GM19324 (cell line): ENCODE measurements around the gene TIMM21.

Source experiments
- ATAC-seq: cut with Tn5 transposase; IDR thresholded peaks from one replicate; pipeline ENCODE4 v1.9.1; 2021; ENCODE audit warnings: mild to moderate bottlenecking, moderate library complexity; ENCODE audit not compliant: unreplicated experiment, low FRiP score

The TIMM21 gene, protein sequence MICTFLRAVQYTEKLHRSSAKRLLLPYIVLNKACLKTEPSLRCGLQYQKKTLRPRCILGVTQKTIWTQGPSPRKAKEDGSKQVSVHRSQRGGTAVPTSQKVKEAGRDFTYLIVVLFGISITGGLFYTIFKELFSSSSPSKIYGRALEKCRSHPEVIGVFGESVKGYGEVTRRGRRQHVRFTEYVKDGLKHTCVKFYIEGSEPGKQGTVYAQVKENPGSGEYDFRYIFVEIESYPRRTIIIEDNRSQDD

GRCh38 chr18:74147779-74148542 lies at the start of gene TIMM21, which contains the start of gene FBXO15:
Gene TIMM21, plus strand, starts transcription at chr18:74148523. Its CDS starts 286 bp downstream, at chr18:74148809.
Gene FBXO15, minus strand, starts transcription at chr18:74147834. Its CDS starts 49 bp downstream, at chr18:74147785.
- peak; percentile 95 for ATAC-seq

- no peak for ATAC-seq
These were observed 39.9 kb upstream of the TIMM21 start for GRCh38 chr18:74108460-74108859.

DNA sequence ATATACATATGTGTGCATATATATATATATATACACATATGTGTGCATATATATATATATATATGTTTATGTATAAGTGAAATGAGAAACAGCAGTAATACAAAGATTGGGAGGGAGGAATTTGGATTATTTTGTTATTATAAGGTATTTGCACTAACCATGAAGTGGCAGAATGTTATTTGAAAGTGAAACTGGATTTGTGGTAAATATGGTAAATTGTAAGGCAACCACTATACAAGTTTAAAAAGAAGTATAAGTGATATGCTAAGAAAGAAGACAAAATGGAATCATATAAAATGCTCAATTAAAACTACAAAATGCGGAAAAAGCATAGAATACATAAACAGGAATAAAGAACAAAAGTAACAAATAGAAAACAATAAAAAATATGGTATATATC lies 38.2 kb upstream of the TIMM21 start:
- ATAC-seq: no peak

GRCh38 chr18:74110976-74111375 lies 37.3 kb upstream of the TIMM21 start:
- no peak for ATAC-seq

- ATAC-seq: no peak
These were observed 34.6 kb upstream of the TIMM21 start for GRCh38 chr18:74113711-74114110.

DNA sequence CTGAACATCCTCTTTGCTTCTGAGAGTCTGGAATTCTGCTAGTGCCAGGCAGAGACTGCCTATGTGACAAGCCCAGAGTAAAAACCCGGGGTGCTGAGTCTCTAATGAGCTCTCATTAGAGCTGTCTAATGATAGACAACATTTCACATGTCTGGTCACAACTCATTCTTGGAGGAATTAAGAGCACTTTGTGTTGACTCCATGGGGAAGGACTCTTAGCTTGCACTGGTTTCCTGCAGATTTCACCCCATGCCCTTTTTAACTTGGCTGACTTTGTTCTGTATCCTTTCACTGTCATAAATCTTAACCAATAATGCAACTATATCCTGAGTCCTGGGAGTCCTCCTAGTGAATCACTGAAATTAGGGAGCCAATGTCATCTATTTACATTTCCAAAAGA lies 34.2 kb upstream of the TIMM21 start:
- ATAC-seq: no peak

DNA sequence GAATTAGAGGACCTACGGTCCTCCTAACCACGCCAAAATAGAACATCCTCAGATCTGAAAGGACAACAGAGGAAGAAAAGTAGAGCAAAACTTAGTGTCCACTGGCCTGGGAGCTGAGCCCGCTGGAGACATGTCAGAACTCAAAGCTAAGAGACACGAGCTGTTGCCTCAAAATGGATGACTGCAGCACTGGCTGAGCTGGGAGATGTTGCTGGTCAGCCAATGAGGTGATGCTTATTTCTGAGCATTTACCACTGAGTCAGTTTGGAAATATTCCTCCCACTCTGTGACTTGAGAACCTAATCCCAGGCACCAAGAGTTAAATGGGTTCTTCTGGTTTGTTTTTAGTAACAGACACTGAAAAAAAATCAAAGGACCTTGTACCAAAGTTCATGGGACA lies 33.3 kb upstream of the TIMM21 start:
- ATAC-seq: no peak

DNA sequence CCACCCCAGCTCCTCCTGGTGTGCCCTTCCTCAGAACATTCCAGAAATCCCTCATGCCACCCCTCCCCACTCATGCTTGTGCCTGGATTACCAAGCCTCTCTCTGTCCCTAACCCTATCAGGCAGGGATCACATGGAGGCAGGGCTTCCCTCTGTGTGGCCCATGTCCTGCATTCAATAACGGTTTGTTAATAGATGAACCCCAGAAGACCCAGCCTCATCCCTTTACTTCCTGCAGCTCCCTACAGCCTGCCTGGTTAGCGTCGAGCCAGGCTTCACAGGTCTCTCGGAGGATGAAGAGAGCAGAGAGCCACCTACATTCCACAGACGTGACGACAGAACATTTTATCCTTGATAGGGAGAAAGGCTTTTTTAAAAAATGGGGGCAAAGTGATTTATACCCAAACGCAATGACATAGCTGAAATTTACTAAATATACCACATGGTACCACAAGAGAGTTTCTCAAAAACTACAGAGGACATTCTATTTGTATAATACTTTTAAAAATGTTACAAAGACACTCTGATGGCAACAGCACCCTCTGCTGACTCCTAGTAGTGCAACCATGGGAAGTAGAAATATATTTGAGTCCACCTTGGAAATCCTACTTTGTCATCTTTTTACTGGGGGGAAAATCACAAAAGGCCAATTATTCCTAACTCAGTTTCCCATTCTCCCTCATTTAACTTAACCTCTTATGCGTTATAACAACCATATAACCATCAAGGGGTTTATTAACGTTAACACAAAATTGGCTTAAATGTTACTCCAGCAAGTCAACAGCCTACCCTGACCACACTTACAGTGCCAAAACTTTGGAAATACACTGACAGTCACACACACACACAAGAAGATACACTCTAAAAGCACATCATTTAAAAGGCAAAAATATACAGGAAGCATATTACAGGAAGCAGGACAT lies 31.4 kb upstream of the TIMM21 start:
- ATAC-seq: no peak

DNA sequence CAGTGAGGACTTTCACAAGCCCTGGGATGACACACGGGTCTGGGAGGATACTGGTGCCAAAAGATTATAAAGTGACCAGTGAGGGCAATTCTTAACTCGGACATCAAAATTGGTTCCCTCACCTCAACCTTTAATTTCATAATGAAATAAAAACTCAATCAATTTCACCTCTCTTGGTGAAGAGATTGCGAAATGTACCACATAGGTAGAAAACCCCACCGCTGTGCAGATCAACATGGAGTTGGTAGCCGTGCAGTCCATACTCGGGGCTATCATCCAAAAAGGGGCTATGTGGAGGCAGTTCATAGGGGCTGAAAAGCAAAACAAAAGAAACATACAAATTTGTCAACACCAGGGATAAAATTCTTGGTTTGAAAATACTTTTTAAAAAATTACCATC lies 25.1 kb upstream of the TIMM21 start:
- no peak for ATAC-seq

GRCh38 chr18:74124642-74125041 lies 23.7 kb upstream of the TIMM21 start:
- no peak for ATAC-seq

GRCh38 chr18:74126684-74127655 lies 21.4 kb upstream of the TIMM21 start:
- ATAC-seq: no peak

GRCh38 chr18:74128159-74128558 lies 20.2 kb upstream of the TIMM21 start:
- ATAC-seq: no peak

DNA sequence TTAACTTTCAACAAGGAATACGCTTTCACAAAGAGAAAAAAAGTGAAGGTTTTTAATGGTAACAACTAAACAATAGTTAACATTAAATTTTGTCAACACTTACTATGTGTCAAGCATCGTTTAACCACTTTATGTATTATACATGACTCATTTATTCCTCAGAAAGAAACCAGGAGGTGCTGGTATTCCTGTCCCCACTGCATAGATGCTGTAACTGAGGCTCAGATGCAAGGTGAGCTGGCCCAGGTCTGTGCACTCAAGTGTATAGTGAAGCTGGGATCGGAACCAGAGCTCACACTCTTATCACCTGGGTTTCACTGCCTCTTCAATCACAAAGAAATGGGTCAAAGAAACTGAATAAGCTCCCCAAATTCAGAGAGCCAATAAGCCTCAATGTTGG lies 17.2 kb upstream of the TIMM21 start:
- no peak for ATAC-seq

DNA sequence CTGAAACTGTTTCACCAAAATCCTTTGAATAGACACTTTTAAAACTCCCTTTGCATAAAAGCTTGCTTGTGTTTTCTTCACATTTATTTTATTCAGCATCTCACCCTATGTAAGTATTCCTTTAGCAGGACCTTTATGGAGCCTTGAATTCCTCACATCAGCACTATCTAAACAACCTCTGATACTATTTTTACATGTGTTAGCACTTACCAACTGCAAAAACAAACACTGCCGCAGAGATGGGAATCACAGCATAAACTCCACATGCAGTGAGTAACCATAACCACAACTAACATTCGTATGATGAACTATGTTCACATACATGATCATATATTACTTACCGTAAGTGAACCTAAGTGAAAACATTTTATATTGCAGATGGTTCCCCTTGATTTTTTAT lies 16.1 kb upstream of the TIMM21 start:
- ATAC-seq: no peak

DNA sequence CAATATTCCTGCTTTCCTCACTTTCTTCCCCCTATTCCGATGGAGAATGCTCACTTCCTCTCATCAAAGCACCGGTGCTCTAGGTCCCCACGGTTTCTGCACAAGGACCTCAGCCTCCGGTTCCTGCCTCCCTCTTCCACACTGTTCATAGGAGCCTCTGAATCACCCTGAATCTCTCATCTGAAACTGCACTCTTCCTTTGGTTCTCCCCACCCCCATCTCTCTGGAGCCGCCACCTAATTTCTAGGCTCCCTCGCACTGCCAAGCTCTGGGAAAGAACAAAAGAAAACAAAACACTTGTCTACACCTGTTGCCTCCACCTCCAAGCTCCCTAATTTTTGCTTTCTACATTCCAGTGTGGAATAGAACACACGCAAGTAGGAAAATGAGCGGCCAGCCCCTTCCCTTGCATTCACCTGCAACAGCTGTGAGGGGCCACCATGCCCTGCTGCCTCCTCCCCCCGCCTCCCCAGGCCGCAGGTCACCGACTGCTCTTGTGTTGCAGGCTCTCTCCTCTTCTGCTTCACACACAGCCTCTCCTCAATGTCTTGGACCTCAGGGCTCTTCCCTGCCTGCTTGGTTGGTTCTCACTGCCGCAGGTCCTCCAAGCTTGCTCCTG lies 10.3 kb upstream of the TIMM21 start:
- ATAC-seq: no peak

- no peak for ATAC-seq
These were observed 8.9 kb upstream of the TIMM21 start for GRCh38 chr18:74139411-74139810.

DNA sequence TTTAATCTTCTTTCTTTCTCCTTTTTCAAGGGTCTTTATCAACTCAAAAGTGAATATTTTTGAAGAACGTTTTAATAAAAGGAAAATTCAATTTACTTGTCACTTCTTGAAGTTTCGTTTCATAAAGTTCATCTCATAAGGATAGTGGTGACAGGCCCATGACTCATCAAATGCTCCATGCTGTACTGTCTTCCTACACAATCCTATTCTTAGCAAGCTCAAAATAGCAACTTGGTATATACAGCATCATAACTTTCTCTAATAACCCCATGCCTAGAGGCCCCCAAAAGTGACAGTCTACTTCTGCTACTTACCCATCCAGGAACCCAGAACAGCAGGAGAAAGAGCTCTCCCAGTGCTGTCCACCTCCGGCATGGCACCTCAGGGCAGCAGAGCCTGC lies 8.4 kb upstream of the TIMM21 start:
- no peak for ATAC-seq

GRCh38 chr18:74140582-74140981 lies 7.7 kb upstream of the TIMM21 start:
- ATAC-seq: no peak

GRCh38 chr18:74141667-74142066 lies 6.7 kb upstream of the TIMM21 start:
- ATAC-seq: no peak
